Spleen (tissue), 7 donors: ENCODE results near the gene OPRM1.

Experiments
- POLR2A ChIP-seq, 3 donors: fragments of 450-650 bp; IDR thresholded peaks; one replicate each; pipeline ENCODE4 v1.5.1; 2017; ENCODE audit warnings: antibody characterized with exemption in 3 of 3, mild to moderate bottlenecking in 1 of 3
- TF ChIP-seq, protein P1 (sequence below), 11 experiments: fragments of 200-600 bp in 7 of 11; fragments of 450-650 bp in 4 of 11; sonication (generic) in 4 of 11; IDR thresholded peaks in 8 of 11; conservative IDR thresholded peaks in 3 of 11; 1 replicate in 7 of 11; 2 replicates in 4 of 11; pipeline versions ENCODE4 v1.4.0 to v1.8.0; 2016 to 2021; ENCODE audit warnings: antibody characterized with exemption in 11 of 11, inconsistent platforms in 4 of 11, mild to moderate bottlenecking in 1 of 11
- donor health status: DM: no; HTN: no; CAD: no; lungs with moderate emphysema.
- donor health status: DM: no; HTN: no; CAD: no.
- donor health status: DM: no; HTN: no; CAD: no.

DNA sequence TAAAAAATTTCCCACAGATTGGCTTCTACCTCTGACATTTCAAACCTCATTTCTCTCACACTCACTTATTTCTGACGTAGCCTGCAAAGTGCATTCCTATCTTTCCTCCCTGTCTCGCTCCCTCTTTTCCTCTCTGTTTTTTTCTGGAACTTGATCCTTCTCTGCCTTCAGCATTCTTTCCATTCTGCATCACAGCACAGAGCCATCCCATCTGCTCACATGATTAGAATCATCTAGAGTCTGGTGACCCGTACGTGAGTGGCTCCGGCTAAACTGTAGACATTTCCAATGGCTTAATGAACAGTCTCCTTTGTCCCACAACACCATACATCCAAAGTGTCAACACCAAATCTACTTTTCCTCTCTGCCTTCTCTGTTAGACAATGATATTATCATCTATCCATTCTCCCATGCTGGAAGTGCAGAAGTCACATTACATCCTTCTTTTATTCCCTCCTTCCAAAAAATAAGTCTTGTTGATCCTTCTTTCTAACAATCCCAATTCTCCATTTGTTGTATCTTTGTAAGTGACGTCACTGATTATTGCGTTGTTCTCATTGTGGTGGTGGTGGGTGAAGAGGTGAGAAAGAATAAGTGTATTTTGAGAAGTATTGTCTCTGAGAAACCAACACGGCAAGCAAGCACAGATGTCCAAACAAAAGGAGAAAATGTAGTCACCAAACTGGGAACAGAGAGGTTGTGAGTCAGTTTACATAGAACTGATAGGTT, 41.6 kb downstream of the OPRM1 start:
- TF ChIP-seq, protein P1, sequence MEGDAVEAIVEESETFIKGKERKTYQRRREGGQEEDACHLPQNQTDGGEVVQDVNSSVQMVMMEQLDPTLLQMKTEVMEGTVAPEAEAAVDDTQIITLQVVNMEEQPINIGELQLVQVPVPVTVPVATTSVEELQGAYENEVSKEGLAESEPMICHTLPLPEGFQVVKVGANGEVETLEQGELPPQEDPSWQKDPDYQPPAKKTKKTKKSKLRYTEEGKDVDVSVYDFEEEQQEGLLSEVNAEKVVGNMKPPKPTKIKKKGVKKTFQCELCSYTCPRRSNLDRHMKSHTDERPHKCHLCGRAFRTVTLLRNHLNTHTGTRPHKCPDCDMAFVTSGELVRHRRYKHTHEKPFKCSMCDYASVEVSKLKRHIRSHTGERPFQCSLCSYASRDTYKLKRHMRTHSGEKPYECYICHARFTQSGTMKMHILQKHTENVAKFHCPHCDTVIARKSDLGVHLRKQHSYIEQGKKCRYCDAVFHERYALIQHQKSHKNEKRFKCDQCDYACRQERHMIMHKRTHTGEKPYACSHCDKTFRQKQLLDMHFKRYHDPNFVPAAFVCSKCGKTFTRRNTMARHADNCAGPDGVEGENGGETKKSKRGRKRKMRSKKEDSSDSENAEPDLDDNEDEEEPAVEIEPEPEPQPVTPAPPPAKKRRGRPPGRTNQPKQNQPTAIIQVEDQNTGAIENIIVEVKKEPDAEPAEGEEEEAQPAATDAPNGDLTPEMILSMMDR (IDR thresholded peaks at IDR 0.05 in 8 of 11, conservative IDR thresholded peaks at IDR 0.05 in 3 of 11): no peak
- no peak for TF ChIP-seq POLR2A (IDR thresholded peaks at IDR 0.05)
